Omental fat pad (tissue), 4 donors: Measurements from ENCODE around the gene KCNJ10. TPM values are rescaled to one million over a fixed set of nuclear protein-coding genes. Genes with fewer than 3 reads are reported as not detected.
"Not testable (repeated sequence)": the region's sequence is repeated elsewhere in the genome, so short reads cannot be mapped to it uniquely, and the experiment has no call there.

Source experiments
- ATAC-seq: fragments of 150-250 bp; one replicate; pipeline ENCODE4 v1.9.1; 2016; ENCODE audit warnings: mild to moderate bottlenecking, moderate library complexity; ENCODE audit not compliant: low FRiP score
- DNase-seq: peaks from one replicate; pipeline ENCODE4 v3.0.0-alpha.2; 2019; ENCODE audit warnings: low spot score
- total RNA-seq, 4 donors: library from RNA; depleted of rRNA; stranded (reverse); fragments of >200 nt; gene quantifications; one replicate each; pipeline ENCODE4 v1.1.0, GENCODE V29; 2016
- TF ChIP-seq, protein P1 (sequence below), 3 donors: fragments of 450-650 bp; IDR thresholded peaks; one replicate each; pipeline ENCODE4 v1.5.1; 2016 to 2017; ENCODE audit warnings: antibody characterized with exemption in 3 of 3, mild to moderate bottlenecking in 3 of 3, moderate library complexity in 2 of 3

The KCNJ10 gene
- total RNA-seq, 4 donors from 2014 or later = not detected

DNA sequence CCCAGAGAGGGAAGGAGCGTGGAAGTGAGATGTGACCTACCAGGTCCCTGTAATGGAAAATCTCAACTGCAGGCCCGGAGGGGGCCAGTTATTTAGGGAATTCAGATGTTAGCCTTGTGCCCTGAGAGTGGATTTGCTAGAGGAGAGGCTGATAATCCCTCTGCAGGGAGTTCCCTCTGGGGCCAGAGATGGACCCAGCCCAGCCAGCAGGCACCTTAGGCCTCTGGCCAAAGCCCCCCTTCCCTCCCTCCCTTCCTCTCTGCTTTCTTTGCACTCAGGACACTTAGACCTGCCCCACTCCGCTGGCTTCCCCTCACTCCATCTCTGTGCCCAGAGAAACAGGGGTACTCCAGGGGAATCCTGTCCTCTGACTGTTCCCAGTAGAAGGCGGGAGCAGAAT lies 44.1 kb upstream of the KCNJ10 start:
- TF ChIP-seq, protein P1, sequence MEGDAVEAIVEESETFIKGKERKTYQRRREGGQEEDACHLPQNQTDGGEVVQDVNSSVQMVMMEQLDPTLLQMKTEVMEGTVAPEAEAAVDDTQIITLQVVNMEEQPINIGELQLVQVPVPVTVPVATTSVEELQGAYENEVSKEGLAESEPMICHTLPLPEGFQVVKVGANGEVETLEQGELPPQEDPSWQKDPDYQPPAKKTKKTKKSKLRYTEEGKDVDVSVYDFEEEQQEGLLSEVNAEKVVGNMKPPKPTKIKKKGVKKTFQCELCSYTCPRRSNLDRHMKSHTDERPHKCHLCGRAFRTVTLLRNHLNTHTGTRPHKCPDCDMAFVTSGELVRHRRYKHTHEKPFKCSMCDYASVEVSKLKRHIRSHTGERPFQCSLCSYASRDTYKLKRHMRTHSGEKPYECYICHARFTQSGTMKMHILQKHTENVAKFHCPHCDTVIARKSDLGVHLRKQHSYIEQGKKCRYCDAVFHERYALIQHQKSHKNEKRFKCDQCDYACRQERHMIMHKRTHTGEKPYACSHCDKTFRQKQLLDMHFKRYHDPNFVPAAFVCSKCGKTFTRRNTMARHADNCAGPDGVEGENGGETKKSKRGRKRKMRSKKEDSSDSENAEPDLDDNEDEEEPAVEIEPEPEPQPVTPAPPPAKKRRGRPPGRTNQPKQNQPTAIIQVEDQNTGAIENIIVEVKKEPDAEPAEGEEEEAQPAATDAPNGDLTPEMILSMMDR (IDR thresholded peaks at IDR 0.05) = no peak
- ATAC-seq (no peak), DNase-seq (no peak)

DNA sequence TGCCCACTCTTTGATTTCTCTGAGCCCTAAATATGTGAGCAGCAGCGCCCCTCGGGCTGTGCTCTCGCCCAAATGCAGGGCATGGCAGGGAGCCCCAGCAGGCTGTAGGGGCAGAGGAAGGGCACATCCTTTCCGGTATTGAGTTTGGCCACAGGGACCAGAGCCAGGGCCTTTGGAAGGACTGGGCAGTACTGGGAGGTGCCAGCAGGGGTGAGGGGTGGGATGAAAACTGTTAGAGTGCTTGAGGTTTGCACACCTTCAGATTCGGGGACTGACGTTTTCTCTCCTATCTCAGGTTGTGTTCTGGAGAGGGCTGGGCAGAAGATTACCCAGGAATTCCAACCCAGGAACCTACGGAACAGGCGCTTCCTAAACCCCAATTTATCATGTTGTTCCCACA lies 43.4 kb upstream of the KCNJ10 start:
- ATAC-seq (no peak), DNase-seq (no peak)
- TF ChIP-seq, protein P1 (IDR thresholded peaks at IDR 0.05) = no peak

DNA sequence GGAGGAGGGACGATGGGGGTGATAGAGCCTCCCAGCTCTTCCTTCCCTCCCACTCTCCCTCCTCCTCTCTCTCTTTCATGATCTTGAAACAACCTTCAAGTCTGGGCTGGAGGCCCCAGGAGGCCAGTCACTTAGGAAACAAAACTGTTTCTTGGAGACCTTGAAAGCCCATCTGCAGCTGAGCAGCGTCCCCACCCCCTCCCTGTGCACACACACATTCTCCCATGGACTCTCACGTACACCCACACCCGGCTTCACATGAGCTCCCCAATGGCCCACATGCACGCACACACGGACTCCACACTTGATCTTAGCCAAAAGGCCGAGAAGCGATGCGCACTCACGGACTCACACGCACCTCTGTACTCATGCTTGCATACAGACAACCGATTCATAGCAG lies 42.4 kb upstream of the KCNJ10 start:
- DNase-seq = no peak
- TF ChIP-seq, protein P1 (IDR thresholded peaks at IDR 0.05) = no peak
- no peak for ATAC-seq

DNA sequence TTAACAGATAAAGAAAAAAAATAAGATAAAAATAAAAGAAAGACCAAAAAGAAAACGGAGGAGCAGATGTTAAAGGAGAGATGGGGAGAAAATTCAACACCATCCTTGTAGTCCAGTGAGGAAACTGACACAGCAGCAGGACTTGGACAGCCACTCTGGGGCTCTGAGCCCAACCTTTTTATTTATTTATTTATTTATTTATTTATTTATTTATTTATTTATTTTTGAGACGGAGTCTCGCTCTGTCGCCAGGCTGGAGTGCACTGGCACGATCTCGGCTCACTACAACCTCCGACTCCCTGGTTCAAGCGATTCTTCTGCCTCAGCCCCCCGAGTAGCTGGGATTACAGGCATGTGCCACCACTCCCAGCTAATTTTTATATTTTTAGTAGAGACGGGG lies 41.5 kb upstream of the KCNJ10 start:
- ATAC-seq = not testable (repeated sequence)

DNA sequence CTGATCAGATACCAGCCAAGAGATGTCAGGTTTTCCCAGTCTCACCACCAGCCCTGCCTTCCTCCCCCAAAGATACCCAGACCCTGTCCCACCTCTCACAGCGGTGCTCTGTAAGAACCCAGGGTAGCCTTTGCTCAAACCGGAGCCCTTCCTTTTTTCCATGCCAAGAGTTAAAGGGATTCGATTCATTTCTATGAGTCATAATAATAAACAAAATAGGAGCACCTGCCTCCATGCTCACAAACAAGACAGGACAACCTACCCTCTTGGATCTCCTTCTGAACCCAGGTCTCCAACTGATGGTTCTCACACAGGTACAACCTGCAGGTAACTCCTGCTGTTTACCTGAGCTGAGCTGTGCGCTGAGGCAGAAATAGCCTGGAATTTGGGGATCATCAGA lies 39.7 kb upstream of the KCNJ10 start:
- DNase-seq = no peak
- TF ChIP-seq, protein P1 (IDR thresholded peaks at IDR 0.05) = no peak
- no peak for ATAC-seq

More for the DNA sequence above, 41.5 kb upstream of the KCNJ10 start:
- not testable (repeated sequence) for DNase-seq

DNA sequence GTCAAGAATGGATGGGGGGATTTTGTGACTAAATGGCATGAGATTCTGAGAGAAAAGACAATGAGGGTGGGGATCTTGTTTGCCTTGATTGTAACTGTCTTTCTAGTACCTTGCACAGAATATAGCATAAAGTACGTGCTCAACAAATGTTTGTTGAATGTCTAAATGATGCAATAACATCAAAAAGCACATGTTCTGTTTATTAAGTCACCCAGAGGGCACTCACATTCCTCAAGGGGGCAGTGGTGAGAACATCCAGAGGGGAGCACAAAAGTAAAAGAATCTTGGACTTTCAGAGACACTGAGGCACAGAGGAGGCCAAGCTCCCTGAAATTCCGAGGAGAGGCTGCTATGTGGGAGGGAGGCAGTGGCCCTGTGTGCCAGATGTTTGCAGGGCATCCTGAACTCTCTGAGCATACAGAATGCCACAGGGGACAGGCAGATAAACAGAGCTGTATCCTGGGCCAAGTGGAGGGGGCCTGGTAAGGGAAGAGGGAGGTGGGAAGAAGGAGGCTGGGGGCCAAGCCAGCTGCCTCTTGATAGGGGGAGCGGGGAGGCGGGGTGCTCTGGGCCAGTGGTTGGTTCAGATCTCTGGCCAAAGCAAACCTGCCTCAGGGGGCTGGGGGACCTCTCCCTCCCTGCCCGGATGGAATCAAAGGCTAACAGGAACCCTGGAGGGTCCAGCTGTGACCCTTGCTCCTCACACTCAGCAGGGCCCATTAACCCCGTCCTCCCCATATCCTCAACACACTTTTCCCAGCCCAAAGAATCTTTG lies 39.1 kb upstream of the KCNJ10 start:
- TF ChIP-seq, protein P1 (IDR thresholded peaks at IDR 0.05) = no peak
- ATAC-seq (no peak), DNase-seq (no peak)

DNA sequence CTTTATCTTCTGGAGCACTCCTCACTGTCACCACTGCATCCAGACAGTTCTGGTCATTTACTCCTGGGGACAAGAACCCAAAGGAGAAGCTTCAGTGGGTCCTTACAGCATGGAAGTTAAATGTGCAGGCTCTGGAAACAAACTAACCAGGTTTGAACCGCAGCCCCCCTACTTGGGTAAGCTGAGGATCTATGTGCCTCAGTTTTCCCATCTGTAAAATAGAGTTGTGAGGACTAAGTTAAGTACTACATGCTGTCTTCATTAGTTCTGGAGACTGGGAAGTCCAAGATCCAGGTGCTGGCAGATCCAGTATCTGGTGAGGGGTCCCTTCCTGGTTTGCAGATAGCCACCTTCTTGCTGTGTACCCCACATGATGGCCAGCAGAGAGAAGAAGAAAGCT lies 37.6 kb upstream of the KCNJ10 start:
- no peak for ATAC-seq

More for the DNA sequence above, 37.6 kb upstream of the KCNJ10 start:
- TF ChIP-seq, protein P1 (IDR thresholded peaks at IDR 0.05) = no peak
- no peak for DNase-seq
